Tibial nerve (tissue), 4 donors: ENCODE data around the gene ENTR1. TPM values are rescaled to one million over a fixed set of nuclear protein-coding genes. Genes with fewer than 3 reads are reported as not detected.
"Not testable (repeated sequence)": the region's sequence is repeated elsewhere in the genome, so short reads cannot be mapped to it uniquely, and the experiment has no call there.

Experiments
- DNase-seq, 2 donors: peaks; one replicate each; pipeline ENCODE4 v3.0.0-alpha.2; 2019; ENCODE audit warnings: low spot score in 2 of 2
- H3K27ac ChIP-seq, 4 donors: fragments of 200-600 bp; sonication (generic) in 3 of 4; one replicate each; pipeline ENCODE4 v1.5.1; 2017 to 2019; ENCODE audit warnings: mild to moderate bottlenecking in 1 of 4
- H3K27me3 ChIP-seq, 2 donors: fragments of 200-600 bp; sonication (generic) in 1 of 2; one replicate each; pipeline versions ENCODE4 v1.5.1 to v1.6.0; 2017 to 2019
- H3K36me3 ChIP-seq, 3 donors: fragments of 200-600 bp; sonication (generic); one replicate each; pipeline ENCODE4 v1.5.1; 2018 to 2019
- H3K4me1 ChIP-seq, 4 donors: fragments of 200-600 bp; sonication (generic) in 3 of 4; one replicate each; pipeline ENCODE4 v1.5.1; 2017 to 2019
- H3K4me3 ChIP-seq, 4 donors: fragments of 200-600 bp; sonication (generic) in 3 of 4; one replicate each; pipeline ENCODE4 v1.5.1; 2017 to 2019; ENCODE audit warnings: mild to moderate bottlenecking in 1 of 4, moderate library complexity in 1 of 4
- H3K9me3 ChIP-seq, 4 donors: fragments of 200-600 bp; sonication (generic) in 3 of 4; one replicate each; pipeline ENCODE4 v1.5.1; 2017 to 2019
- EP300 ChIP-seq, 2 donors: sonication (generic); formaldehyde crosslinking; IDR thresholded peaks; one replicate each; pipeline ENCODE4 v1.6.1; 2017; ENCODE audit warnings: antibody characterized with exemption in 2 of 2, mild to moderate bottlenecking in 1 of 2
- POLR2A ChIP-seq, 2 donors: fragments of 450-650 bp; IDR thresholded peaks; one replicate each; pipeline ENCODE4 v1.6.1; 2017; ENCODE audit warnings: antibody characterized with exemption in 2 of 2, mild to moderate bottlenecking in 2 of 2, moderate library complexity in 2 of 2
- WGBS, 2 donors: methylation state at CpG; one replicate each; pipeline ENCODE4 v1.1.5; 2018; 5-methylcytosine and 5-hydroxymethylcytosine counted together
- total RNA-seq, 4 donors: library from RNA; depleted of rRNA; stranded (reverse); fragments of >200 nt; gene quantifications; one replicate each; pipeline ENCODE4 v1.1.0, GENCODE V29; 2016
- TF ChIP-seq, protein P1 (sequence below), 5 experiments: fragments of 200-600 bp in 3 of 5; fragments of 450-650 bp in 2 of 5; sonication (generic) in 3 of 5; IDR thresholded peaks; one replicate each; pipeline ENCODE4 v1.5.1; 2016 to 2019; ENCODE audit warnings: antibody characterized with exemption in 5 of 5, mild to moderate bottlenecking in 3 of 5, moderate library complexity in 2 of 5

The ENTR1 gene
- total RNA-seq, 4 donors from 2014 or later, result 52.6 to 101 (median 70.9) TPM

DNA sequence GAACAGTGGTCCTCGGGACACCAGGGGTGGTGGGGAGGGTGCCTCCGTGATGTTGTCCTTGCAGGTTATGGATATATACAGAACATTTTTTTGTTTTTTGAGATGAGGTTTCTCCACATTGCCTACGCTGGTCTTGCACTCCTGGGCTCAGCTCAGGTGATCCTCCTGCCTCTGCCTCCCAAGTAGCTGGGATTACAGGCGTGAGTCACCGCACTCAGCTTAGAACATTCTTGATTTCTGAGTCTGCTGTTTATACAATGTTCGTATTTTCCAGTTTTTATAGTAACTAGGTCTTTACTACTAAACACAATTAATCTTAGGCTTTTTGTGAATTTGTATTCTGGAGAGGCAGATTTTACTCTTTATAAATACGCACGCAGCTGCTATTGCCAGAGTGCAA lies 6.0 kb upstream of the ENTR1 start:
- Histone ChIP-seq H3K36me3 (peaks cover 10 to 90% (median 23%) of the 10 kb centered on the region in 3 donors), H3K9me3 (no peaks in the 10 kb centered on the region), H3K4me1 (peaks cover 0 to 18% (median 2%) of the 10 kb centered on the region in 4 donors), H3K27ac (peak overlapping the region in 1 of 4 donors; percentile 81), H3K27me3 (no peaks in the 10 kb centered on the region), H3K4me3 (no peak overlapping the region)
- 93 to 96% methylated on average over 8 of the region's 8 CpGs for WGBS, 2 donors
- TF ChIP-seq POLR2A (IDR thresholded peaks at IDR 0.05) (no peak), EP300 (IDR thresholded peaks at IDR 0.05) (no peak)
- TF ChIP-seq, protein P1, sequence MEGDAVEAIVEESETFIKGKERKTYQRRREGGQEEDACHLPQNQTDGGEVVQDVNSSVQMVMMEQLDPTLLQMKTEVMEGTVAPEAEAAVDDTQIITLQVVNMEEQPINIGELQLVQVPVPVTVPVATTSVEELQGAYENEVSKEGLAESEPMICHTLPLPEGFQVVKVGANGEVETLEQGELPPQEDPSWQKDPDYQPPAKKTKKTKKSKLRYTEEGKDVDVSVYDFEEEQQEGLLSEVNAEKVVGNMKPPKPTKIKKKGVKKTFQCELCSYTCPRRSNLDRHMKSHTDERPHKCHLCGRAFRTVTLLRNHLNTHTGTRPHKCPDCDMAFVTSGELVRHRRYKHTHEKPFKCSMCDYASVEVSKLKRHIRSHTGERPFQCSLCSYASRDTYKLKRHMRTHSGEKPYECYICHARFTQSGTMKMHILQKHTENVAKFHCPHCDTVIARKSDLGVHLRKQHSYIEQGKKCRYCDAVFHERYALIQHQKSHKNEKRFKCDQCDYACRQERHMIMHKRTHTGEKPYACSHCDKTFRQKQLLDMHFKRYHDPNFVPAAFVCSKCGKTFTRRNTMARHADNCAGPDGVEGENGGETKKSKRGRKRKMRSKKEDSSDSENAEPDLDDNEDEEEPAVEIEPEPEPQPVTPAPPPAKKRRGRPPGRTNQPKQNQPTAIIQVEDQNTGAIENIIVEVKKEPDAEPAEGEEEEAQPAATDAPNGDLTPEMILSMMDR (IDR thresholded peaks at IDR 0.05), result no peak
- DNase-seq, result no peak

DNA sequence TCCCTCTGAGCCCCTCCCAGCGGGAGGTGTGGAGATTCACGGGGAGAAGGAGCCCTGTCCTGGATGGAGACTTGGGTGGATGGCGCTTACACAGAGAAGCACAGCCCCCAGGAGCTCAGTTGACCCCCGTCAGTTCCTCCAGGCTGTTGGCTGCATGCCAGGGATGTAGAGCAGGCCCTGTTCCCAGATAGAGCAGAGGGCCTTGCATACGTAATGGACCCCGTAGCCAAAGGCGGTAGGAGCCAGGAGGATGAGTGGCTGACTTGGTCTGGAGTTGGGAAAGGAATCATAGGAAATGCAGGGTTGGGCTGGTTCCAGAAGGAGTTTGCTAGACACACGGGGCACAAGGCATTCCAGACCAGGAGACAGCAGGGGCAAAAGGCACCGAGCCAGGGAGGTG lies 2.5 kb upstream of the ENTR1 start:
- TF ChIP-seq POLR2A (IDR thresholded peaks at IDR 0.05) (no peak), EP300 (IDR thresholded peaks at IDR 0.05) (no peak)
- TF ChIP-seq, protein P1 (IDR thresholded peaks at IDR 0.05), result no peak
- H3K9me3 ChIP-seq, result no peaks in the 10 kb centered on the region
- H3K27me3 ChIP-seq, result no peaks in the 10 kb centered on the region
- no peak overlapping the region for H3K4me3 ChIP-seq
- peak overlapping the region in 1 of 4 donors; percentile 93 for H3K27ac ChIP-seq
- WGBS, 2 donors, result 63 to 71% methylated on average over 9 of the region's 9 CpGs
- H3K36me3 ChIP-seq, result peaks cover 6 to 57% (median 9%) of the 10 kb centered on the region in 3 donors
- H3K4me1 ChIP-seq, result peaks cover 0 to 41% (median 19%) of the 10 kb centered on the region in 4 donors
- DNase-seq, result no peak

DNA sequence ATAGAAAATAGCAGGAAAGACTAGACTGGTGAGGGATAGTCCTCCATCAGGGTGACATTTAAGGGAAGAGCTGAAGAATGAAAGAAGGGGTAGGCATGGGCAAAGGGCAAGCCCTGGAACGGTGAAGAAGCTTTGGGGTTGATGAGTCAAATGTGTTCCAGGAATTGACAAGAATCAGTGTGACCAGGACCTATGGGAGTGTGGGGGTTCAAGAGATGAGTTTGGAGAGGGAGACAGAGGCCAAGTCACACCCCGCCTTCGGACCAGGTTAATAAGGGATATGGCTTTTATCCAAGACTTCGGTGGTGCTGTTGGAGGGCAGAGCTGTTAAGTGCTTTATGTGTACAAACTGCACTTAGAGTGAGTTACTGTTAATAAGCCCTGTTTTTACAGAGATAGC lies 964 bp upstream of the ENTR1 start:
- H3K4me1 ChIP-seq, result peaks cover 0 to 42% (median 19%) of the 10 kb centered on the region in 4 donors
- H3K27ac ChIP-seq, result peak overlapping the region; percentile 86 to 96 (median 94)
- 41 to 46% methylated on average over 4 of the region's 4 CpGs for WGBS, 2 donors
- H3K36me3 ChIP-seq, result peaks cover 9 to 57% (median 12%) of the 10 kb centered on the region in 3 donors
- peak overlapping the region; percentile 82 to 97 (median 87) for H3K4me3 ChIP-seq
- no peaks in the 10 kb centered on the region for H3K27me3 ChIP-seq
- H3K9me3 ChIP-seq, result no peaks in the 10 kb centered on the region
- TF ChIP-seq EP300 (IDR thresholded peaks at IDR 0.05), result no peak
- TF ChIP-seq POLR2A (IDR thresholded peaks at IDR 0.05), result no peak
- TF ChIP-seq, protein P1 (IDR thresholded peaks at IDR 0.05), result no peak
- no peak for DNase-seq

GRCh38 chr9:136409557-136410455 lies 608 bp downstream of the ENTR1 start:
- Histone ChIP-seq H3K27ac (peak overlapping the region; percentile 46 to 96 (median 89)), H3K36me3 (peaks cover 8 to 57% (median 9%) of the 10 kb centered on the region in 3 donors), H3K9me3 (no peaks in the 10 kb centered on the region), H3K4me3 (peak overlapping the region; percentile 82 to 97 (median 87)), H3K4me1 (peaks cover 0 to 42% (median 19%) of the 10 kb centered on the region in 4 donors), H3K27me3 (no peaks in the 10 kb centered on the region)
- no peak for DNase-seq
- TF ChIP-seq POLR2A (IDR thresholded peaks at IDR 0.05) (peak in 1 of 2 donors; percentile 7), EP300 (IDR thresholded peaks at IDR 0.05) (peak in 1 of 2 donors; percentile 10)
- TF ChIP-seq, protein P1 (IDR thresholded peaks at IDR 0.05), result peak in 1 of 5 experiments; percentile 3
- WGBS, 2 donors, result 9 to 10% methylated on average over 44 of the region's 71 CpGs

DNA sequence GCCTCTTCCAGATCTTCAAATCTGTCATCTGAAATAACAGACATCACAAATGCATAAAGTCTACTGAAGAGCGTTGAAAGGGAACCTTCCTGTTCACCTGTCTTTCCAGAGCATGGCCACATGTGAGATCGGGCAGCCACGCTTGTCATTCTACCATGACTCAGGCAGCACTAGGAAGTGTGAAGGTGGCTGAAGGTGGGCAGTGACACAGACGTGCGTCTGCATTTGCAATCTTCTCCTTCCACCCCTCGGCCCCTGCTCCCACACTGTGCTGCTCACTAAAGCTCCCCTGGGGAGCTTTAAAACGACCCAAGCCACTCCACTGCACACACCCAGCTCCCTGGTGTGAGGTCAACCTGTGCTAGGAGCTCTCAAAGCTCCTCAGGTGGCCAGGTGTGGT lies 2.5 kb downstream of the ENTR1 start:
- WGBS, 2 donors, result 85 to 90% methylated on average over 7 of the region's 7 CpGs
- H3K9me3 ChIP-seq, result no peaks in the 10 kb centered on the region
- H3K27ac ChIP-seq, result no peak overlapping the region
- H3K36me3 ChIP-seq, result peaks cover 3 to 55% (median 8%) of the 10 kb centered on the region in 3 donors
- TF ChIP-seq EP300 (IDR thresholded peaks at IDR 0.05) (no peak), POLR2A (IDR thresholded peaks at IDR 0.05) (no peak)
- TF ChIP-seq, protein P1 (IDR thresholded peaks at IDR 0.05), result no peak
- DNase-seq, result no peak
- no peaks in the 10 kb centered on the region for H3K27me3 ChIP-seq
- no peak overlapping the region for H3K4me3 ChIP-seq
- peaks cover 0 to 39% (median 23%) of the 10 kb centered on the region in 4 donors for H3K4me1 ChIP-seq

DNA sequence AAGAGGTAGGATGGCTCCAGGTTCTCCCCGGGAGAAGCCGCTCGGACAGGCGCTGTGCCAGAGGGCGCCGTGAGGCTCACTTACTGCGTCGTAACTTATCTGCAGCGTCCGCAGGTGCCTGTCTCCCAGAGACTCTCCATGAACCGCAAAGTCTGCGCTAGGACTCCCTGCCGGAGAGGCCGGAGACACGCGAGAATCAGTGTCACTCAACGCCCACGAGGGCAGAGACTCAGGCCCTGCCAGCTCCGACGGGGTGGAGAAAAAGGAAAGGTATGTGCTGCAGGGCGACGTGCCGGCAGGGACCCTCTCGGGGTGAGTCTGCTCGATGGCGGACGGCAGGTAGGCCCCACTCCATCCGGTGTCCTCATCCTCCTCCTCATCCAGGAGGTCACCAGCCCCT lies 3.4 kb downstream of the ENTR1 start:
- Histone ChIP-seq H3K4me1 (peaks cover 0 to 30% (median 23%) of the 10 kb centered on the region in 4 donors), H3K36me3 (peaks cover 3 to 57% (median 8%) of the 10 kb centered on the region in 3 donors)
- WGBS, 2 donors, result 92% methylated on average over 28 of the region's 28 CpGs
- not testable (repeated sequence) for H3K27ac ChIP-seq, H3K27me3 ChIP-seq, DNase-seq, H3K9me3 ChIP-seq, H3K4me3 ChIP-seq

- Histone ChIP-seq H3K4me1 (peaks cover 0 to 24% (median 14%) of the 10 kb centered on the region in 4 donors), H3K36me3 (peaks cover 3 to 59% (median 8%) of the 10 kb centered on the region in 3 donors)
- not testable (repeated sequence) for H3K27ac ChIP-seq, H3K4me3 ChIP-seq, DNase-seq, H3K9me3 ChIP-seq, H3K27me3 ChIP-seq
- WGBS, 2 donors, result 86 to 90% methylated on average over 10 of the region's 10 CpGs
Measured at GRCh38 chr9:136405904-136406303, 4.5 kb downstream of the ENTR1 start.
